ENCODE data around the gene RPS15.
"Not testable (repeated sequence)": the region's sequence is repeated elsewhere in the genome, so short reads cannot be mapped to it uniquely, and the experiment has no call there.

RPS15 gene

DNA sequence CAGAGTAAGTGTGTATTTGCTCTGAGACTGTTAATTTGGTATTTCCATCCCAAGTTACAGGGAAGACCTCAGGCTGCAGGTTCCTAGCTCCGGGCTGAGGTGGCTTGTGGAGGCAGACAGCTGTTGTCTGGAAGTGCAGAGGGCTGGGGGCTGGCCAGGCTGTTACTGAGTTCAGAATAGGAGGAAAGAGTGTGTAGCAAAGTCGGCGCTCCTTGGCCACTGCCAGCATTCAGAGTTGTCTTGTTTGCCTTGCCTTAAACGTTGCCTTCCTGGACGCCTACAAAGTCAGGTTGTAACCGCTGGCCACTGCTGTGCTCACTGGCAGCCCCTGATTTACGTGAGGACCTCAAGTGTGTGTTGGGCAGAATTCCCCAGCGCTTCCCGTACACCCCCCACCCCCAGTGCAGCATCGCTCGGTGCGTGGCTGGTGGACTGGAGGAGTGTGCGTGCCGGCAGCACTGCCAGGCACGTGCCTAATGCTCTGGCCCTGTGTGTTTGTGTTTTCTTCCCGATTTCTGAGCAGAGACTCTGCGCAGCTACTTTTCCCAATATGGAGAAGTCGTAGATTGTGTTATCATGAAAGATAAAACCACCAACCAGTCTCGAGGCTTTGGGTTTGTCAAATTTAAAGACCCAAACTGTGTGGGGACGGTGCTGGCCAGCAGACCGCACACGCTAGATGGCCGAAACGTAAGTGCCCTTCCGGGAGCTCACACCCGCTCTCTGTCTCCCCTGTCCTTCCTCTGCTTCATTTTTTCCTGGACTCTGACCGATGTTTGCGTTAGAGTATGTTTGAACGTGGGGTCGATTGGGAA lies 20.3 kb upstream of the RPS15 start:
- DNase-seq = peak in 1 of 10 donors; percentile 86
- intact Hi-C loops (cut with DNase I) = no loop called here

DNA sequence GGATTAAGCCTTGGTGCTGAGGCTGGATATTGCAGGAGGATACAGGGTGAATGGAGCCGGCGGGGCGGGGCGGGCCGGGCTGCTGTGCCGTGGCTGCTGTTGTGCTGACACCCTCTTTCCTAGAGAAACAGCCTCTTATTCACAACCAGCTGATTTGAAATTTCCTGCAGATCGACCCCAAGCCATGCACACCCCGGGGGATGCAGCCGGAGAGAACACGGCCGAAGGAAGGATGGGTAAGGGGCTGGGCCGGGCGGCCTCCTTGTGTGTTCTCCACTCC lies 19.8 kb upstream of the RPS15 start:
- peak in 1 of 10 donors; percentile 85 for DNase-seq
- intact Hi-C loops (cut with DNase I) = no loop called here

DNA sequence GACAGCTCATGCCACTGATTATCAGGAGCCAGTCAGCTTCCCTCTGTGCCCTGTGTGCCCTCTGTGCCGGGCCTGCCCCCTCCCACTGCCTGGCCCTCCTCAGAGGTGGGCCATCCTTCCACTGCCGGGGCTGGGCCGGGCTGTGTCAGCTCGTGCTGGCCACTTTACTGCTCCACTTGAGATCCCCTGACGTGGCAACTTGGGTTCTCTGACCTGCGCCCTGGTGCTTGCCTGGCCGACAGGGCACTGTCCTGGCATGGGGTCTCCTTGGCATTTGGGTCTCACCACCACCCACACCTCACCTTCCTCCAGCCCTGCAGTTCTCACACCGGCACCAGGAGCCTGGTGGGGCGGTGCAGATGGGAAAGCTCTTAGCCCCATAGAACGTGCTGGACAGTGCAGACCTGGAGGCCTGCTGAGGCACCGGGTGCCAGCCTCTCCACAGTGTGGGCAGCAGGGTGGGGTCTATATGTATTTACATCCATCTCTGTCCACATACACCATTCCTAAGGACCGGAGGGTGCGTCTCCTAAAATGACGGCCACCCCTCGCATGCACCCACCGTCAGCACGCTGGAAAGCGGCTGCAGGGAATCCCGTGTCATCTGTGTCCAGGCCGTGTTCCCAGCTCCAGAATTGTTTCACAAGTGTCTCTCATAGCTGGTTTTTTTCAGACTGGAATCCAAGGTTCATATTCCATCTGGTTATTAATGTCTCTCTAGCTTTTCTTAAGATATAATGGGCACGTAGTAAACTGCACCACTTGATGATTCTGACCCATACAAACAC lies 19.1 kb upstream of the RPS15 start:
- intact Hi-C loops (cut with DNase I) = no loop called here
- no peak for DNase-seq

DNA sequence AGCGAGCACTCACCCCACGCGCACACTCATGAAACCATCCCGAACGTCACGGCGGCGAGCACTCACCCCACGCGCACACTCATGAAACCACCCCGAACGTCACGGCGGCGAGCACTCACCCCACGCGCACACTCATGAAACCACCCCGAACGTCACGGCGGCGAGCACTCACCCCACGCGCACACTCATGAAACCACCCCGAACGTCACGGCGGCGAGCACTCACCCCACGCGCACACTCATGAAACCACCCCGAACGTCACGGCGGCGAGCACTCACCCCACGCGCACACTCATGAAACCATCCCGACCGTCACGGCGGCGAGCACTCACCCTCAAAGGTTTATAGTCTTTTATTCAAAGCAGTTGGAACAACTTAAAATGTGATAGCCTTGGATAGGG lies 18.1 kb upstream of the RPS15 start:
- DNase-seq; intact Hi-C loops (cut with DNase I): not testable (repeated sequence)

DNA sequence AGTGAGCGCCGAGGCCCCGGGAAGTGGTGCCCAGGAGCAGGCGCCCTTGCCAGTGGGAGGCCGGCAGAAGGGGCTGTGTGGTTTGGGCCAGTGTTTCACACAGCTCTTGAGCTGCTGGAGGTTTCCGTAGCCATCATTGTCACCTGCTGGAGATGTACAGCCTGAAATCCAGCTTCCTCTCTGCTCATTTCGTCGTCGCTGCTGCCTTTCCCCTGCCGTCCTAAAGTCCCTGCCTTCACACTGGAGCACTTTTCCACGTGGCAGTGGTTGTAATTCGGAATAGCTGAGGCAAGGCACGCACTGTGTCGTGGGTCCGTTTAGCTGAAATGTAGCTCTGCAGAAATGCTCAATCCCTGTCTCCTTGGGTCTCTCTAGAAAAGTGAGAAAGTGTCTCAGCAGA lies 17.6 kb upstream of the RPS15 start:
- no peak for DNase-seq
- intact Hi-C loops (cut with DNase I) = no loop called here

DNA sequence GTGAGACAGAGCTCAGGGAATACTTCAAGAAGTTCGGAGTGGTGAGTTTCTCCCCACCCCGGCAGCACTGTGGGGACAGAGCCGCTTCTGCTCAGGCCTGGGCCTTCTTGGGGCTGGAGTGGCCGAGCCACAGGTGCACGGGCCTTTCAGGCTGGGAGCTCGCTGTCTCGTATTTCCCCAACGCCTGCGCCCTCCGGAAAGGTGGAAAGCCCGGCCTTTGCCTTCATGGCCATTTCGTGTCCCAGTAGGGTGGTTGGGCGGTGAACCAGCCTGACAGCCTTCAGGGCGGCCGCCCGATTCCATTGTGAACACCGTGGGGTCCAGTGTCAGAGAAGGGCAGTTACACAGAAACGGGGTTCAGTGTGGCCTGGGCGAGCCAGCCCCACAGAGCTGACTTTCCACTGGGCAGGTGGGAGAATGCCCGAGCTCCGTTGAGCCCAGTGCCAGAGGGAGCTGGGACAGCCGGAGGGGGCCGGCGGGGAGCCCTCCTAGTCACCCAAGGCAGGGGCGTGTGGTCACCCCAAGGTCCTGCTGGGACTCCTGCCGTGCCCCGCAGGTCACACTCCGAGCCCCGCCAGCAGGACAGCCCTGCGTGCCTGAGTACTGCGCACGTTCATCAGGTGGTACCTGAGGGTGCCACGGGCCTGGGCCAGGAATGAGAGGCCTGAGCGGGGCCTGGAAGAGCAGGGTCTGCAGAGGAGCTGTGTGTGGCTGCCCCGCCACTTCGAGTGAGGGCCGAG lies 16.8 kb upstream of the RPS15 start:
- DNase-seq = no peak
- intact Hi-C loops (cut with DNase I) = no loop called here

DNA sequence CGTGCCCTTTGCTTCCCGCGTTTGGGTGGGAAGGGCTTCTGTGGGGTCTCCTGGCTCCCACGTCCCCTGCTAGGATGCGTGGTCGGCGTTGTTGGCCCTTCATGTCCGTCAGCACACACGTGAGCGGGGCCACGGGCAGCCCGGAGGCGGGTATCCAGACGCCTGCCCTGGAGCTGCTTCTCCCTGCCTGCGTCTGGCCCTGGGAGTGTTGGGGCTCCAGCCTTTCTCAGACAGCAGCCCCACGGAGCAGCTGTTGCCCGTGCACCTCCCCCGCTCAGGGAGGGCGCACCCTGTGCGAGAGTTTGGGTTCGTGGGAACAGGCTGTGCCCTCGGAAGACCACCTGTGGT lies 16.3 kb upstream of the RPS15 start:
- no peak for DNase-seq
- intact Hi-C loops (cut with DNase I) = no loop called here

DNA sequence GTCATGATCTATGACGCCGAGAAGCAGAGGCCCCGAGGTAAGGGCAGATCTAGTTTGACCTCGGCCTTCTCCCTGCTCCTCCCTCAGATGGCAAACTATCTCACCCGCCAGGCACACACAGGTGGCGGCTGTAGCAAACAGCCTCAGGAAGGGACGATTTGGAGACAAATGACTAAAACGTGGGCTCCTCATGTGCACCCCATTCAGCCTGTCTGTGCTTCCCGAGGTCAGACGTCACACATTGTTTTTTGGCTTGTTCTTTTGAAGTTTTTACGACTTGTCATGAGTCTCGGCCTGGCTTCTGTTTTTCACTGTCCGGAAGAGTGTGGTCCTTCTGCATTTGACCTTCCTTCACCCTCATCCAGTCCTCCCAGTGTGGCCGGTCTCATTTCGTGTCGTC lies 15.8 kb upstream of the RPS15 start:
- DNase-seq = no peak
- intact Hi-C loops (cut with DNase I) = no loop called here

DNA sequence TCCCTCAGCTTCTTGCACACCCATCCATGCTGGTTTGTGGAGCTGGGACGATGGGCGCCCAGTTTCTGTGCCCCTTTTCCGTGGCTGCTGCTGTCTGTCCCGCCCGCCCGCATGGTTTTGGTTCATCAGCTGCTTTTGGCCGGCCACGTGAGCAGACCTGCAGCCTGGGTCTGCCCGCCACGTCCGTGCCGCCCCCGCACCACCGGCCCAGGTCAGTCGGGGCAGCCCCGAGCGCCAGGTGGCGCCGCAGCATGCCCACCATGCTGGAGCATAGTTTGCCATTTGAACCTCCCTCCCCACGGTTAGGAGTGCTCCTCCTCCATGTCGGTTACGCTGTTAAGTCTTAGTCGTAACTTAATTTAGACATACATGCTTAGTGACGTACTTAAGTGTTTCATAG lies 15.3 kb upstream of the RPS15 start:
- intact Hi-C loops (cut with DNase I) = no loop called here
- no peak for DNase-seq

DNA sequence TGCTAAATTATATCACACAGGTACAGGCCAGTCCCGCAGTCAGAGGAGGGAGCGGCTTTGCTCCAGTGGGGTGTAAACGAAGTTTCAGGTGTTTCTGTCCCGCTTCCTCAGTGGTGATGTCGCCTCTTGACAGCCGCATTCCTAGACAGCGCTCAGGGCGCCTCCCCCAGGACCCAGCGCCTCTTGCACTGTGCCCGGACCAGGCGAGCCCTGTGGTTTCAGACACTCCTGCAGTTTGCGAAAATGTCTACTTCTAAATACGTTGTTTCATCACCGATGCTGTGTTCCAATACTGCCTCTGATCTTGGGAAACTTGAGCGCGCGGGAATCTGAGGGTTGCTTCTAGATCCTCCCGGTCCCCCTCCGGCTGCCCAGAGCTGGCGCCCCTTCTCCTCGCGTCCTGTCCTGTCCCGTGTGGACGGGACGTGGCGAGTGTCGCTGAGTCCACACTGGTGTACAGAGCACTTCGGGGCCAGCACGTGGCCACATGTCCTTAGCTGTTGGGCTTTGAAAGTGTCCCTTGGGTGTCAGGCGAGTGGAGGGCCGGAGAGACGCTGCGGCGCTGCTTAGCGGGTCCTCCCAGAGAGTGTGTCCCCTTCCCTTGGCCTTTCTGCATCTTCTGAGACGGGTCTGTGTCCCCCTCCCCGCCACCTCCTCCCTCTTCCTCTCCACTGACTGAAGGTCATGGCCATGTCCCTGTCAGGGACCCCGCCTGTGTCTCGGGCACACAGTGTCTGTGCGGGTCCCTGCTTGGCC lies 14.6 kb upstream of the RPS15 start:
- intact Hi-C loops (cut with DNase I) = no loop called here
- no peak for DNase-seq

DNA sequence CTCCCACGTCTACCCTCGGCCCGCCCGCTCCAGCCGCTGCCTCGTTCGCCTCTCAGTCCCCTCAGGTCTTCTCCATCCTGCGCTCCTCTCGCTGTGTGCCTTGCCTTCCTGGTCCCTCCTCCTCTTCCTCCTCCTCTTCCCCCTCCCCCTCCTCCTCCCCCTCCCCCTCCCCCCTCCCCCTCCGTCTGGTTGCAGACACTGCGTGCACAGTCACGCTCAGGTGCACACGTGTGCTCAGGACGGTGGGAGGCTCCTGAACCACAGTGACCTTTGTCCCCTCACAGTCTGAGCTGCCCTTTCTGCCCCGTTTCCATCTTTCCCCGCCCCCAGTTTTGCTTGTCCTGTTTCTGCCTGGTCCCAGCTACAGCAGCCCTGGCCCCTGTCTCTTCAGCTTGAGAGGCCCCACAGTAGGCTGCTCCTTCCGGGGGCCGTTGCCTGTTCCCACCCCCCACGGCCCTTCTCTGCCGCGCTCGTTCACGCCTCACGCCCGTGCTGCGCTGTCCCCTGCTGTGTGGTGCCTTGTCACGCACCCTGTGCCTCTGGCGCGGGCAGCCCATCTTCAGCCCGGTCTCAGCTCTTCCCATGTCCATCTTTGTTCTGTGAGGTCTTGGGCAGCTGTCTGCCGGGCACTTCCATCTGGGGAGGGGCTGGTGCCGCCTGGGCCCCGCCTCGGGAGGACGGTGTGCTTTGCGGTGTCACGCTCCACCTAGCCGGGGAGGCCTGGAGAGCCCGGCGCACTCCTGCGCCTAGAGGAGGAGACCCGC lies 13.8 kb upstream of the RPS15 start:
- DNase-seq = no peak
- intact Hi-C loops (cut with DNase I) = no loop called here

DNA sequence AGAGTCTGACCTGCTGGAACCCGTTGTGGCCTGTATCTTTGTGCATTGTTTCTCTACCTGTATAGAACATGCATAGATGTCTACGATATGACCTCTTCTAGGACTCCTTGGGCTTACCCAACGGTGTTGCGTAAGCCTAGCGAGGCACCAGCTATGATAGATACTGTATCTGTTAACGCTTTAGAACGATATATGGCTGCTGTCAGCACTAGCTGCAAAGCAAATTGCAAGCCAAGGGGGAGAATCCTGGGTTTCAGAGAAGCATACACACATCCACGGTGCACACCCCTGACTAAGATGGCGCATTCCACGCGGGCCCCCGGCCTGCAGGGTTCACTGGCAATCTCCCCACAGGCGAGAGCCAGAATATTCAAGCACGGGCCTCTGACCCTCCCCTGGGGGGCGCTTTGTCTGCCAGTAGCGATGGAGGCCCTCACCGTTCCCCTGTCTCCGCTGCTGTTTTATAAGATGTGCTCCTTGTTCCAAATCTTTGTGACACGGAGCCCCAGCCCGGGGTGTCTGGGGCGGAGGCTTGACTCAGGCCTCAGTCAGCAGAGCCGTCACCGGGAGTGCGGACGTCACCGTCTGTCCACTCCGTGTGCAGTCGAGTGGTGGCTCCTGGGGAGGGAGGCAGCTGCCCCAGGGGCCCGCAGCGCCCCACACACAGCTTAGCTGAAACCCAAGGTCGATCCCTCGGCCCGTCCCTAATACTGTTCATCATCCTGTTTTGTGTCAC lies 12.9 kb upstream of the RPS15 start:
- no peak for DNase-seq
- intact Hi-C loops (cut with DNase I) = no loop called here

DNA sequence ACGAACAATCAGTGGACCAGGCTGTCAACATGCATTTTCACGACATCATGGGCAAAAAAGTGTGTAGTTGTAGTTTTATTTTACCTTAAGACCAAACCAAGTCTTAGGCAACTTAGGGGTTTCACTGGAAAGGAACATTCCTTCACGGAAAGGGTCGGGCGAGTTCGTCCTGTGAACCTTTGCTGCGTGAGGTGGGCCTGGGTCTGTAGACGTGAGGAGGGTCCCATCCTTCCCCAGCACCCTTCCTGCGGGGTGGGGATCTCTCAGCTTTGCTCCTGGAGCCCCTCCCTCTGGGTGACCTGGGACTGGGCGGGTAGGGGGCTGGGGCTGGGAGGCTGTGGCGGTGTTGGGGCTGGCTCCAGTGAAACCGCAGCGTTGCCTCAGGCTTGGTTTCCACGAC lies 12.3 kb upstream of the RPS15 start:
- intact Hi-C loops (cut with DNase I) = no loop called here
- DNase-seq = no peak

DNA sequence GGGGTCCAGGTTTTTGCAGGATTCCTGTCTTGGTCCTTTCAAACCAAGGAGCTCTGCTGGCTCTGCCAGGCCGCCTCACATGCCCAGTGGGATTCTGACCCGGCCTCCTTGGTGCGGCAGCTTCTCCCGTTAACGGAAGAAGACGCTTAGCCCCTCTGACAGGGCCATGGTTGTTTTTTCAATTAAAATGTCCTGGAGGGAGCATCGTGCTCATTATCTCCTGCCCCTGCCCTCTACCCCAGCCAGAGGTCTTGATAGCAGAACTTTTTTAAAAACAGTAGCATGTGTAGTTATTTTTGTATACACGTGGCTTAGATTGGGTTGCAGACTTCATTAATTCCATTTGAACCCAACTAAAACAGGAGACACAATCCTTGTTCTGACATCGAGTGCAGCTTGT lies 11.5 kb upstream of the RPS15 start:
- DNase-seq = no peak
- intact Hi-C loops (cut with DNase I) = no loop called here

DNA sequence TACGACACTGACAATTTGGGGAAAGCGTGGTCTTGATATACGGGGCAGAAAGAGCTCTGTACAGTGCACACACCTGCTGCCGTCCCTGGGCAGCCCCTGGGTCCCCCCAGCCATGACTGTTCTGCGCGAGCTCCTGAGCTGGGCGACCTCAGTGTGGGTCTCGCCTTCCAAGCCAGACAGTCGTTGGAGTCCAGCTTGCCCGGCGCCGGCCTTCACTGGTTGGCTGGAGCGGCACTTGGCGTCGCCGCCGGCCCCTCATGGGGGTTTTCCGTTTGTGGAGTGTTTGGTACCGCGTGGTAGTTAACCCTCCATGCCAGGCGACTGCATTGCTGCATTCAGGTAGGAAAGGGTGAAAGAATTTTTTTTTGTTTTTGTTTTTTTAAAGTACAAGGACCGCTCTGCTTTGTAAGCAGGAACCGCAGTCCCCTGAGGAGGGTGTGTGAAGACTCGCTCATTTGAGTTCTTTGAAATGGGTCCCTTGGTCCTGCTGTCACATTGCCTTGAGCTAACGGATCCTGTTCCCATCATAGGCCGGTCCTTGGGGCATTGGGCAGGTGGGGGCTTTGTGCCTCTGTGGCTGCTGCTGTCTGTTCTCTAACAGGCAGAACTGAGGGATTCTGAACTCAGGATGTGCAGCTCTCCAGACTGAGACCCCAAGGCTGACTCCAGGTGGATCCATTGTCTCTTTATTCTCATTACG lies 10.8 kb upstream of the RPS15 start:
- DNase-seq = no peak
- intact Hi-C loops (cut with DNase I) = no loop called here

DNA sequence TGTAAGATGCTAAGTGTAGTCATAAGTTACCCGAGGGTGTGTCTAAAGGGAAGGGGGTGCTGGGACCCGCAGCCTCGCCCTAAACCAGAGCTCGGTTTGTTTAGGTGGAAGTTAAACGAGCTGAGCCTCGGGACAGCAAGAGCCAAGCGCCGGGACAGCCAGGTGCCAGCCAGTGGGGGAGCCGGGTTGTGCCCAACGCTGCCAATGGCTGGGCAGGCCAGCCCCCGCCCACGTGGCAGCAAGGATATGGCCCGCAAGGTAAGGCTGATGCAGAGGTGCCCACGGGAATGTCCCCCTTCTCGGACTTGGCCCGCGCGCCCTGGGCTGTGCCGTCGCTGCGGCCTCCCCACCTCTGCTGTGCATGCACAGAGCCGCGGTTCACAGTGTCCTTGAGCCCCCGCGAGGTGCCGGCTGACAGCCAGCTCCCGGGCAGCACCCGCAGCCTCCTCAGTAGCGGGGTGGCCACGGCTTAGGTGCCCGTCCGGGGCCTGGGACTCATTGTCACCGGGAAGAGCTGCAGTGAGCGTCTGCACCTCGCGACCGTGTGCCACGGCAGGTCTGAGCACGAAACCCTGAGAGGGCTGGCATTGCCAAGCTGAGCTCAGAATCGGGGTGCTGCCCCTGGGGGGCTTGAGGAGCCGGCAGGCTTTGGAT lies 9.3 kb upstream of the RPS15 start:
- no peak for DNase-seq
- intact Hi-C loops (cut with DNase I) = no loop called here

DNA sequence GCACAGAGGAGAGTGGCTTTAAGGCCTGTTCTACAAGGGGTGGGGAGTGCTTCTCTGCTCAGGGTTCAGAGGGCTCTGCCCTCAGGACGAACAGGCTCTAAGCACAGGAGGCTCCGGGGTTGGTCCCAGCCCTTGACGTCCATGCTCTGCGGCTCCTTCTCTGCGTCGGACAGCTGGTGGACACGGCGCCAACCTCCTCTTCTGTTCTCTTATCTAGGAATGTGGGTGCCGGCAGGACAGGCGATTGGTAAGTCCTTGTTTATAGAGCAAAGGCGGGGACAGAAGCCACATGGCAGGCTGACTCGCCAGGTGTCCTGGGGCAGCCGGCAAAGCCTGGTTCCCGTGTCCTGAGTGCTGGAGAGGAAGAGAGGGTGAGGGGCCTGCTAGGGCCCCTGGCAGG lies 8.4 kb upstream of the RPS15 start:
- DNase-seq = no peak
- intact Hi-C loops (cut with DNase I) = loop anchor here (10.0 kb wide), 1 partner anchor 155 kb away; the partner anchor contains the start of gene FAM174C

DNA sequence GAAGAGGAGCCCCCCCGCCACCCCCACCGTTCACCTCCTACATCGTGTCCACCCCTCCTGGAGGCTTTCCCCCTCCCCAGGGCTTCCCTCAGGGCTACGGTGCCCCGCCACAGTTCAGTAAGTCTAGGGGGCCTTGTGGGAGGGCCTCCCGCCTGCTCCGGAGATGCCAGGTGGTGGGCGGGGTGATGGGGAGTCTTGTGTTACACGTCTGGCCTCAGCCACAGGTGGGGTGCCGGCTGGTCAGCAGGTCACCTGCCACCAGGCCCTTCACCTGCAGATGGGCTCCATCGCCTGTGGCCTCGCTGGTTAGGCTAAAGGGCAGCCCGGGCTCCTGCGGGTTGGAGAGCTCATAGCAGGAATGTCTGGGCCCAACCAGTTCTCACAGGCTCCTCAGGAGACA lies 8.0 kb upstream of the RPS15 start:
- no peak for DNase-seq
- intact Hi-C loops (cut with DNase I) = loop anchor here (10.0 kb wide), 1 partner anchor 155 kb away; the partner anchor contains the start of gene FAM174C
